HG02884 (cell line): Measurements from ENCODE around the gene TMEM170A.
"Not testable (repeated sequence)": the region's sequence is repeated elsewhere in the genome, so short reads cannot be mapped to it uniquely, and the experiment has no call there.

Experiments used
- ATAC-seq: cut with Tn5 transposase; IDR thresholded peaks from one replicate; pipeline ENCODE4 v1.9.1; 2021; ENCODE audit warnings: mild to moderate bottlenecking, moderate library complexity; ENCODE audit not compliant: unreplicated experiment

TMEM170A gene

GRCh38 chr16:75464122-75464918 lies at the start of gene TMEM170A:
Gene TMEM170A, minus strand, starts transcription at chr16:75464689. Its CDS starts 89 bp downstream, at chr16:75464600.
- ATAC-seq: peak; percentile 92

- no peak for ATAC-seq
Measured at GRCh38 chr16:75506574-75506973, 42.1 kb upstream of the TMEM170A start.

GRCh38 chr16:75506107-75506506 lies 41.6 kb upstream of the TMEM170A start:
- ATAC-seq: no peak

- ATAC-seq: no peak
Measured at GRCh38 chr16:75503801-75504200, 39.3 kb upstream of the TMEM170A start.

- ATAC-seq: no peak
Measured at GRCh38 chr16:75502916-75503605, 38.6 kb upstream of the TMEM170A start.

GRCh38 chr16:75501820-75502219 lies 37.3 kb upstream of the TMEM170A start:
- ATAC-seq: not testable (repeated sequence)

GRCh38 chr16:75501359-75501758 lies 36.9 kb upstream of the TMEM170A start:
- ATAC-seq: no peak

GRCh38 chr16:75498605-75499322 lies 34.3 kb upstream of the TMEM170A start:
- not testable (repeated sequence) for ATAC-seq

- no peak for ATAC-seq
Measured at GRCh38 chr16:75497558-75497957, 33.1 kb upstream of the TMEM170A start.

GRCh38 chr16:75495076-75495674 lies 30.7 kb upstream of the TMEM170A start, which contains the start of gene CHST6:
Gene CHST6, minus strand, starts transcription at chr16:75495441. Its CDS starts 15,613 bp downstream, at chr16:75479828.
- peak; percentile 71 for ATAC-seq

- no peak for ATAC-seq
Measured at GRCh38 chr16:75494661-75495075, 30.2 kb upstream of the TMEM170A start.

GRCh38 chr16:75494184-75494583 lies 29.7 kb upstream of the TMEM170A start:
- no peak for ATAC-seq

GRCh38 chr16:75491876-75492275 lies 27.4 kb upstream of the TMEM170A start:
- no peak for ATAC-seq

GRCh38 chr16:75488322-75488721 lies 23.8 kb upstream of the TMEM170A start:
- no peak for ATAC-seq

- peak; percentile 51 for ATAC-seq
Measured at GRCh38 chr16:75486676-75487313, 22.3 kb upstream of the TMEM170A start.

- no peak for ATAC-seq
Measured at GRCh38 chr16:75486014-75486675, 21.7 kb upstream of the TMEM170A start.

- peak; percentile 58 for ATAC-seq
Measured at GRCh38 chr16:75485230-75486013, 20.9 kb upstream of the TMEM170A start.

- no peak for ATAC-seq
Measured at GRCh38 chr16:75483222-75483621, 18.7 kb upstream of the TMEM170A start.
